ENCODE data around the gene DCUN1D3. TPM values are rescaled to one million over a fixed set of nuclear protein-coding genes. Genes with fewer than 3 reads are reported as not detected.

DCUN1D3 gene
- total RNA-seq, 1 experiment from 2014 or later: 16.1 TPM

GRCh38 chr16:20833086-20833485 is 67.1 kb downstream of the DCUN1D3 start:
- no peaks in the 10 kb centered on the region for H3K27me3 Mint-ChIP-seq (ENCODE audit: low read depth)
- TF ChIP-seq CTCF (conservative IDR thresholded peaks at IDR 0.05): no peak
- Histone ChIP-seq H4K91ac (ENCODE audit: insufficient read length, low read depth, low read length) (no peak overlapping the region), H4K5ac (ENCODE audit: insufficient read length, low read depth, low read length) (no peak overlapping the region), H2BK5ac (ENCODE audit: insufficient read length, low read length) (no peak overlapping the region), H3K4me1 (ENCODE audit: insufficient read depth, low read length) (no peaks in the 10 kb centered on the region), H2BK12ac (ENCODE audit: insufficient read length, low read depth, low read length) (no peak overlapping the region), H4K8ac (replicated peaks; ENCODE audit: insufficient read length, low read depth, low read length) (no peak overlapping the region), H3K23ac (ENCODE audit: insufficient read length, low read depth, low read length) (no peak overlapping the region), H2AFZ (ENCODE audit: low read length) (no peak overlapping the region), H3K14ac (ENCODE audit: insufficient read depth, low read length) (no peak overlapping the region), H3K79me1 (ENCODE audit: insufficient read depth, low read depth, low read length, poor library complexity, severe bottlenecking) (no peaks in the 10 kb centered on the region), H3K4ac (ENCODE audit: low read depth, low read length) (no peak overlapping the region), H3K23me2 (ENCODE audit: insufficient read length, low read depth, low read length, poor library complexity, severe bottlenecking) (no peaks in the 10 kb centered on the region), H3K18ac (ENCODE audit: insufficient read length, low read depth, low read length) (no peak overlapping the region), H3K27ac (ENCODE audit: insufficient read length, low read depth, low read length) (no peak overlapping the region), H2BK15ac (ENCODE audit: low read depth, low read length) (no peak overlapping the region), H3K9ac (ENCODE audit: extremely low read depth, insufficient read length, low read length) (no peak overlapping the region), H3K27me3 (ENCODE audit: insufficient read depth, low read length) (no peaks in the 10 kb centered on the region), H3T11ph (ENCODE audit: low read length) (no peak overlapping the region), H3K56ac (ENCODE audit: insufficient read length, low read depth, low read length) (no peak overlapping the region), H3K79me2 (ENCODE audit: insufficient read depth, low read length) (no peaks in the 10 kb centered on the region), H2BK120ac (ENCODE audit: low read depth, low read length, poor library complexity, severe bottlenecking) (no peak overlapping the region), H2BK20ac (ENCODE audit: low read depth, low read length, poor library complexity, severe bottlenecking) (no peak overlapping the region), H3K4me2 (ENCODE audit: insufficient read depth, insufficient read length, low read length) (no peak overlapping the region), H3K9me3 (ENCODE audit: control insufficient read depth, low read depth, low read length) (no peaks in the 10 kb centered on the region), H4K20me1 (ENCODE audit: control insufficient read depth, insufficient read depth, insufficient read length) (no peaks in the 10 kb centered on the region), H2AK5ac (ENCODE audit: insufficient read length, low read length) (no peak overlapping the region)
- WGBS (ENCODE audit: extremely low coverage, insufficient read length, low lambda C conversion rate): no CpG with 5 or more reads among the region's 2 CpGs
- peaks cover 29 to 49% (median 42%) of the 10 kb centered on the region in 3 experiments; a peak in 6 of 7 replicates for H3K36me3 Mint-ChIP-seq (ENCODE audit: insufficient read depth in 1 of 3, low read depth in 3 of 3)
- no peaks in the 10 kb centered on the region for H3K4me1 Mint-ChIP-seq
- H3K9me3 Mint-ChIP-seq: peaks cover 6 to 10% of the 10 kb centered on the region in 2 experiments; a peak in 3 of 5 replicates
- no peak overlapping the region for H3K4me3 Mint-ChIP-seq
- no peak overlapping the region for H3K27ac Mint-ChIP-seq
- DNase-seq: no peak
